ENCODE data around the gene TMIGD2. TPM values are rescaled to one million over a fixed set of nuclear protein-coding genes. Genes with fewer than 3 reads are reported as not detected.

Gene TMIGD2
- total and polyA plus RNA-seq, 2 donors (not counting 1 experiment from before 2014, with no cell fraction given), result not detected

DNA sequence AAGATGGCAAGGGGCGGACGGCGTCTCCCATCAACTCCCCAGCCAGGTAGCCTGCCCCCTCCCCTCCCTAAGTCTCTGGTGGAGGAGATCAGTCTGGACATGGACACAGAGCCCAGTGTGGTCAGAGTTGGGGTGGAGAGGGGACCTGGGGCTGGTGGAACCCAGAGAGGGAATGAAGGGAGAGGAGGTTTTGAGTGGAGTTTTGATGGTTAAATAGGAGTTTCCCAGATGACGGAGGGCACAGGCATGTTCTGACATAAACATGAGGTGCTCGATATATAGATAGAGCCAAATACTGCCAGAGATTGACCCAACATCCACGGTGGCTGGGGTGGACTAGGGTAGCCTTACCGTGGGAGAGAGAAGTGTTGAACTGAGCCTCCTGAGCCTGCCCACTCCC is 16.3 kb upstream of the TMIGD2 start:
- Histone ChIP-seq H3K9ac (ENCODE audit: insufficient read depth, low read length) (no peak overlapping the region), H3K4me3 (replicated peaks in 1 of 4; ENCODE audit: control extremely low read depth in 1 of 4, insufficient read depth in 1 of 4, low read depth in 3 of 4, low read length in 4 of 4) (no peak overlapping the region), H3K27ac (ENCODE audit: insufficient read depth, low read length) (no peak overlapping the region), H3K27me3 (ENCODE audit: control insufficient read depth, insufficient read depth, low read length) (no peaks in the 10 kb centered on the region), H3K9me3 (ENCODE audit: control insufficient read depth, insufficient read depth, low read depth, low read length) (no peaks in the 10 kb centered on the region), H3K4me1 (ENCODE audit: control insufficient read depth, extremely low read depth, insufficient read depth, low read length) (no peaks in the 10 kb centered on the region), H4K20me1 (ENCODE audit: control insufficient read depth, extremely low read depth, insufficient read depth, low read length) (no peaks in the 10 kb centered on the region), H2AFZ (ENCODE audit: low read length) (no peak overlapping the region), H3K79me2 (ENCODE audit: control insufficient read depth, insufficient read depth, low read length) (no peaks in the 10 kb centered on the region), H3K4me2 (ENCODE audit: extremely low read depth, insufficient read depth, low read length) (no peak overlapping the region), H3K36me3 (ENCODE audit: control insufficient read depth, insufficient read depth, low read length) (no peaks in the 10 kb centered on the region)
- no peak for TF ChIP-seq EZH2 (IDR thresholded peaks at IDR 0.05; ENCODE audit: low read length, missing control alignments)
- TF ChIP-seq CTCF (conservative IDR thresholded peaks at IDR 0.05 in 1 of 2, IDR thresholded peaks at IDR 0.05 in 1 of 2; ENCODE audit: low read depth in 1 of 2, low read length in 2 of 2), result no peak
- DNase-seq (ENCODE audit: low read depth in 2 of 2), result no peak

GRCh38 chr19:4316956-4317355 is 14.8 kb upstream of the TMIGD2 start:
- no peak for TF ChIP-seq EZH2 (IDR thresholded peaks at IDR 0.05; ENCODE audit: low read length, missing control alignments)
- TF ChIP-seq CTCF (conservative IDR thresholded peaks at IDR 0.05 in 1 of 2, IDR thresholded peaks at IDR 0.05 in 1 of 2; ENCODE audit: low read depth in 1 of 2, low read length in 2 of 2), result no peak
- H2AFZ ChIP-seq (ENCODE audit: low read length), result no peak overlapping the region
- H3K27me3 ChIP-seq (ENCODE audit: control insufficient read depth, insufficient read depth, low read length), result no peaks in the 10 kb centered on the region
- DNase-seq (ENCODE audit: low read depth in 2 of 2), result no peak
- H3K79me2 ChIP-seq (ENCODE audit: control insufficient read depth, insufficient read depth, low read length), result no peaks in the 10 kb centered on the region
- no peak overlapping the region for H3K4me2 ChIP-seq (ENCODE audit: extremely low read depth, insufficient read depth, low read length)
- H3K4me3 ChIP-seq (replicated peaks in 1 of 4; ENCODE audit: control extremely low read depth in 1 of 4, insufficient read depth in 1 of 4, low read depth in 3 of 4, low read length in 4 of 4), result no peak overlapping the region
- H3K9me3 ChIP-seq (ENCODE audit: control insufficient read depth, insufficient read depth, low read depth, low read length), result no peaks in the 10 kb centered on the region
- H4K20me1 ChIP-seq (ENCODE audit: control insufficient read depth, extremely low read depth, insufficient read depth, low read length), result no peaks in the 10 kb centered on the region
- H3K27ac ChIP-seq (ENCODE audit: insufficient read depth, low read length), result no peak overlapping the region
- H3K9ac ChIP-seq (ENCODE audit: insufficient read depth, low read length), result no peak overlapping the region
- H3K36me3 ChIP-seq (ENCODE audit: control insufficient read depth, insufficient read depth, low read length), result no peaks in the 10 kb centered on the region
- no peaks in the 10 kb centered on the region for H3K4me1 ChIP-seq (ENCODE audit: control insufficient read depth, extremely low read depth, insufficient read depth, low read length)

DNA sequence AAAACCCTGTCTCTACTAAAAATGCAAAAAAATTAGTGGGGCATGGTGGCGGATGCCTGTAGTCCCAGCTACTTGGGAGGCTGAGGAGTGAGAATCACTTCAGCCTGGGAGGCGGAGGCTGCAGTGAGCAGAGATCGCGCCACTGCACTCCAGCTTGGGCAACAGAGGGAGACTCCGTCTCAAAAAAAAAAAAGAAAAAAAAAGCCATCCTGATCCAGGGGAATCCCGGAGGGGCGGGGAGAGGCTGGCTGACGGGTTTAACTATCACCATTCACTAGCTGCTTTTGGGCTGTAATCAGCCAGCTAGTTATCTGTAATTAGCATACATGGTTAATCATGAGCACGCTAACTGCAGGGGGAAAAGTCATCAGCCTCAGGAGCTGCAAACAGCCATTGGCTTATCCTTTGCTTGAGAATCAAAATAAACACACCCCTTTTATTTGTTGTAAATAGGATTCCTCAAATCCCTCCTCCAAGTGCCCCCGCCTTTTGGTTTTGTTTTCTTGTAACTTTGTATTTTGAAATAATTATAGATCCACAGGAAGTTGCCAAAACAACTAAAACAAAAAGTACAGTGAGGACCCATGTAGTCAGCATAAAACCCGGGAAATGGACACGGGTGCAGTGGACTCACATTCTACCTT is 11.8 kb upstream of the TMIGD2 start:
- DNase-seq (ENCODE audit: low read depth in 2 of 2), result no peak
- Histone ChIP-seq H3K4me1 (ENCODE audit: control insufficient read depth, extremely low read depth, insufficient read depth, low read length) (no peaks in the 10 kb centered on the region), H3K4me3 (replicated peaks in 1 of 4; ENCODE audit: control extremely low read depth in 1 of 4, insufficient read depth in 1 of 4, low read depth in 3 of 4, low read length in 4 of 4) (no peak overlapping the region), H4K20me1 (ENCODE audit: control insufficient read depth, extremely low read depth, insufficient read depth, low read length) (no peaks in the 10 kb centered on the region), H3K4me2 (ENCODE audit: extremely low read depth, insufficient read depth, low read length) (no peak overlapping the region), H3K79me2 (ENCODE audit: control insufficient read depth, insufficient read depth, low read length) (no peaks in the 10 kb centered on the region), H3K9ac (ENCODE audit: insufficient read depth, low read length) (no peak overlapping the region), H3K36me3 (ENCODE audit: control insufficient read depth, insufficient read depth, low read length) (no peaks in the 10 kb centered on the region), H3K27ac (ENCODE audit: insufficient read depth, low read length) (no peak overlapping the region), H3K27me3 (ENCODE audit: control insufficient read depth, insufficient read depth, low read length) (no peaks in the 10 kb centered on the region), H2AFZ (ENCODE audit: low read length) (no peak overlapping the region), H3K9me3 (ENCODE audit: control insufficient read depth, insufficient read depth, low read depth, low read length) (no peaks in the 10 kb centered on the region)
- no peak for TF ChIP-seq CTCF (conservative IDR thresholded peaks at IDR 0.05 in 1 of 2, IDR thresholded peaks at IDR 0.05 in 1 of 2; ENCODE audit: low read depth in 1 of 2, low read length in 2 of 2)
- no peak for TF ChIP-seq EZH2 (IDR thresholded peaks at IDR 0.05; ENCODE audit: low read length, missing control alignments)

Measured in fibroblast of lung (primary cell).